SJCRH30 (cell line): Measurements from ENCODE around the gene PPP2R3C. TPM values are rescaled to one million over a fixed set of nuclear protein-coding genes. Genes with fewer than 3 reads are reported as not detected.

ENCODE experiments used
- DNase-seq, 2 experiments: peaks; one replicate each; pipeline ENCODE4 v3.0.0-alpha.2; 2015 to 2020
- H3K27ac ChIP-seq: fragments of 250-450 bp; sonication (Bioruptor Pico); 2 replicates; pipeline ENCODE4 v1.5.1; 2020; ENCODE audit warnings: mild to moderate bottlenecking, moderate library complexity
- H3K27me3 ChIP-seq: fragments of 250-450 bp; sonication (Bioruptor Pico); 2 replicates; pipeline ENCODE4 v1.5.1; 2020; ENCODE audit warnings: mild to moderate bottlenecking, moderate library complexity
- H3K36me3 ChIP-seq: fragments of 250-450 bp; sonication (Bioruptor Pico); 2 replicates; pipeline ENCODE4 v1.5.1; 2020; ENCODE audit warnings: mild to moderate bottlenecking, moderate library complexity
- H3K4me1 ChIP-seq: fragments of 250-450 bp; sonication (Bioruptor Pico); 2 replicates; pipeline ENCODE4 v1.5.1; 2020; ENCODE audit warnings: mild to moderate bottlenecking, moderate library complexity
- H3K4me3 ChIP-seq: fragments of 250-450 bp; sonication (Bioruptor Pico); 2 replicates; pipeline ENCODE4 v1.5.1; 2020; ENCODE audit warnings: mild to moderate bottlenecking, moderate library complexity
- H3K9me3 ChIP-seq: fragments of 250-450 bp; sonication (Bioruptor Pico); replicated peaks from 2 replicates; pipeline ENCODE4 v1.5.1; 2020; ENCODE audit warnings: mild to moderate bottlenecking, moderate library complexity
- total RNA-seq: library from RNA; depleted of rRNA; stranded (reverse); fragments of >200 nt; shearing (Covaris generic); gene quantifications from 2 replicates; pipeline ENCODE4 v1.2.3, GENCODE V29; 2014

PPP2R3C gene
- total RNA-seq, 1 experiment from 2014 or later, result 43.6 TPM

GRCh38 chr14:35146711-35147149, 24.9 kb upstream of the PPP2R3C start:
- Histone ChIP-seq H3K36me3 (peaks cover 8% of the 10 kb centered on the region; the same call in 1 of the 2 replicates), H3K27me3 (no peaks in the 10 kb centered on the region), H3K27ac (no peak overlapping the region), H3K4me1 (no peaks in the 10 kb centered on the region), H3K9me3 (no peaks in the 10 kb centered on the region), H3K4me3 (no peak overlapping the region)
- DNase-seq, result no peak

DNA sequence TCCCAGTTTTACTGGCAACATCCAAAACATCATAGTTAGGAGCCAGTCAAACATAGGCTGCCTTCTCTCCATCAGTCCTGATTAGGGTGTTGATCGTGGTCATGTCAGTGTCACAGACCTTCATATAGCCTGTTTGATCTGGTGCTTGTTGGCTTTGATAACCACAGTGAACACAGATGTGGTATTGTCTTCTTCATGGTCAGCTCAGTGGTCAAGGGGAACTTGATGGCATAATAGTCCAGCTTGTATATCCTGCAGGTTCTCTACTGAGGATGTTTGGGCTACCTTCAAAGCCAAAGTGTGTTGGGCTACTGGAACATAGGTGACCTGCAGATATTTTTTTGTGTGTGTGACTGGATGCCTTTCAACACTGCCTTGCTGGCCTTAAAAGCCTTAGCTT, 22.2 kb upstream of the PPP2R3C start:
- Histone ChIP-seq H3K4me1 (no peaks in the 10 kb centered on the region), H3K27me3 (no peaks in the 10 kb centered on the region), H3K36me3 (no peaks in the 10 kb centered on the region; the same call in 1 of the 2 replicates), H3K9me3 (no peaks in the 10 kb centered on the region), H3K27ac (no peak overlapping the region), H3K4me3 (no peak overlapping the region)
- no peak for DNase-seq

GRCh38 chr14:35140718-35141581, 19.2 kb upstream of the PPP2R3C start:
- H3K4me3 ChIP-seq, result no peak overlapping the region
- H3K4me1 ChIP-seq, result no peaks in the 10 kb centered on the region
- DNase-seq, result peak in 1 of 2 experiments; percentile 47
- H3K27me3 ChIP-seq, result no peaks in the 10 kb centered on the region
- H3K27ac ChIP-seq, result no peak overlapping the region
- H3K36me3 ChIP-seq, result no peaks in the 10 kb centered on the region; the same call in 1 of the 2 replicates
- H3K9me3 ChIP-seq, result no peaks in the 10 kb centered on the region

DNA sequence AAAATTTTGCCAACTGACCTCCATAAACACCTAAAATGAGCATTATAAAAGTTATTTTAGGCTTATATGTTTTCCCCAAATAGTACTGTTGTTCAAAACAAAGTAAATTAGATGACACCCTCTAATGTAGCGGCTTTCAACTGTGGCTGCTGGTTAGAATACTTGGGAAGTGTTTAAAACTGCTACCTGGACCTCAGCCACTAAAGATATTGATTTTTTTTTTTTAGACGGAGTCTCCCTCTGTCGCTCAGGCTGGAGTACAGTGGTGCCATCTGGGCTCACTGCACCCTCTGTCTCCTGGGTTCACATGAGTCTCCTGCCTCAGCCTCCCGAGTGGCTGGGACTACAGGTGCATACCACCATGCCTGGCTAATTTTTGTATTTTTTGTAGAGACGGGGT, 16.8 kb upstream of the PPP2R3C start:
- no peak for DNase-seq
- H3K36me3 ChIP-seq, result peaks cover 5% of the 10 kb centered on the region
- no peak overlapping the region for H3K4me3 ChIP-seq
- no peaks in the 10 kb centered on the region for H3K4me1 ChIP-seq
- H3K27me3 ChIP-seq, result no peaks in the 10 kb centered on the region
- H3K27ac ChIP-seq, result no peak overlapping the region
- no peaks in the 10 kb centered on the region for H3K9me3 ChIP-seq

DNA sequence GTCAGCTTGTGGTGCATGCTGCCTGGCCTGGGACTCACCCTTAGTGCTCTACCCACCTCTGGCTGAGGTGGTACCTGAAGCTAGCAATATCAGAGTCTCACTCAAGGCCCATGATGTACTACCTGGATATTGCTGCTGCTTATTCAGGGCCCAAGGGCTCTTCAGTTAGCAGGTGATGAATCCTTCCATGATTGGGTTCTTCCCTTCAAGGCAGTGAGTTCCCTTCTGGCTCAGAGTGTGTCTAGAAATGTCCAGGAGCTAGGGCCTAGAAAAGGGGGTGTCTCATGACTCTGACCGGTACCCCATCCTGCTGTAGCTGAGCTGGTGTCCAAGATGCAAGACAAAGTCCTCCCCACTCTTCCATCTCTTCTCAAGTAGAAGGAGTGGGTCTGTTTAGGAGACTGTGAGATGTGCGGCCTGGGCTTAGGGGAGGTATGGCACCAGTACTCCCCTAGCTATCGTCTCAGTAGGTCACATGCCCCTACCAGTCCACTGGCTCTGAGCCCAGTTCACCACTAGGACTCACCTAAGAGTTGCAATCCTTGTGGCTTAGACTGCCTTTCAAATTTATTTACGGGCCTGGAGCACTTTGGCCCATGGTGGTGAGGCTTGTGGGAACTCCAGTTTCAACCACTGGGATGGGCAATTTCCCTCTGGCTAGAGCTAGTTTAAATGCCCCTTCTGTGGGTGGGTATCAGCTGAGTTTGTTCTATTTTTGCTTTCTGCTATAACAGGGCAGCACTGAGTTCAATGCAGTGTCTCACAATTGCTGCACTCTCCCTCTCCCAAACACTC, 12.7 kb upstream of the PPP2R3C start:
- Histone ChIP-seq H3K36me3 (peaks cover 31% of the 10 kb centered on the region), H3K9me3 (no peaks in the 10 kb centered on the region), H3K27me3 (no peaks in the 10 kb centered on the region), H3K4me1 (no peaks in the 10 kb centered on the region), H3K27ac (no peak overlapping the region), H3K4me3 (no peak overlapping the region)
- no peak for DNase-seq

DNA sequence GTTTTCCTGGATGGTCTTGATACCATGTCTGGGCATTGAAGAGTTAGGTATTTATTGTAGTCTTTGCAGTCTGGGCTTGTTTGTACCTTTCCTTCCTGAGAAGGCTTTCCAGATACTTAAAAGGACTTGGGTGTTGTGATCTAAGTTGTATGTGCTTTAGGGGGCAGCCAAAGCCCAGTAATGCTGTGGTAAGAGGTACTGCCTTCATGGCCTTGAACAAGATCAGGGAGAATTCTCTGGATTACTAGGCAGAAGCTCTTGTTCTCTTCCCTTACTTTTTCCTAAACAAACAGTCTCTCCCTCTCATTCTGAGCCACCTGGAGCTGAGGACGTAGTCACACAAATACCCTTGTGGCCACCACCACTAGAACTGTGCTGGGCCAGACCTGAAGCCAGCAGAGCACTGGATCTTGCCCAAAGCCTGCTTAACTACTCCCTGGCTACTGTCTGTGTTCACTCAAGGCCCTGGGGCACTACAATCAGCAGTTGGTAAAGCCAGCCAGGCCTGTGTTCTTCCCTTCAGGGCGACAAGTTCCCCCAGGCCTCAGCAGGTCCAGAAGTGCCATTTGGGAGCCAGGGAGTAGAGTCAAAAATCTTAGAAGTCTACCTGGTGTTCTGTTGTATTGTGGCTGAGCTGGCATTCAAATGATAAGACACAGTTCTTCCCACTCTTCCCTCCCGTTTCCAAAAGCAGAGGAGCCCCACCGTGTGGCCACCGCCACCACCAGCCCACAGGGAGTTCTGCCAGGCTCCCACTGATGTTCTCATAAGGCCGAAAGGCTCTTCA, 11.9 kb upstream of the PPP2R3C start:
- Histone ChIP-seq H3K27me3 (no peaks in the 10 kb centered on the region), H3K4me3 (no peak overlapping the region), H3K27ac (no peak overlapping the region), H3K9me3 (no peaks in the 10 kb centered on the region), H3K36me3 (peaks cover 31% of the 10 kb centered on the region), H3K4me1 (no peaks in the 10 kb centered on the region)
- DNase-seq, result no peak

GRCh38 chr14:35124127-35124526, 2.3 kb upstream of the PPP2R3C start:
- no peak for DNase-seq
- no peaks in the 10 kb centered on the region for H3K9me3 ChIP-seq
- no peak overlapping the region for H3K4me3 ChIP-seq
- H3K36me3 ChIP-seq, result peaks cover 11% of the 10 kb centered on the region; the same call in 1 of the 2 replicates
- no peaks in the 10 kb centered on the region for H3K27me3 ChIP-seq
- no peak overlapping the region for H3K27ac ChIP-seq
- H3K4me1 ChIP-seq, result peaks cover 6% of the 10 kb centered on the region; the same call in 1 of the 2 replicates

GRCh38 chr14:35123388-35123703, 1.6 kb upstream of the PPP2R3C start:
- DNase-seq, result no peak
- no peaks in the 10 kb centered on the region for H3K27me3 ChIP-seq
- peaks cover 7% of the 10 kb centered on the region; the same call in 1 of the 2 replicates for H3K36me3 ChIP-seq
- no peaks in the 10 kb centered on the region for H3K9me3 ChIP-seq
- H3K4me1 ChIP-seq, result peaks cover 6% of the 10 kb centered on the region; the same call in 1 of the 2 replicates
- H3K27ac ChIP-seq, result peak overlapping the region; percentile 100
- peak overlapping the region; percentile 89 for H3K4me3 ChIP-seq

- peaks cover 7% of the 10 kb centered on the region; the same call in 1 of the 2 replicates for H3K36me3 ChIP-seq
- peak overlapping the region; percentile 89 for H3K4me3 ChIP-seq
- H3K4me1 ChIP-seq, result peaks cover 6% of the 10 kb centered on the region; the same call in 1 of the 2 replicates
- no peaks in the 10 kb centered on the region for H3K27me3 ChIP-seq
- no peaks in the 10 kb centered on the region for H3K9me3 ChIP-seq
- H3K27ac ChIP-seq, result peak overlapping the region; percentile 100
- peak in 1 of 2 experiments; percentile 27 for DNase-seq
These were observed 1.1 kb upstream of the PPP2R3C start for GRCh38 chr14:35122696-35123387.

DNA sequence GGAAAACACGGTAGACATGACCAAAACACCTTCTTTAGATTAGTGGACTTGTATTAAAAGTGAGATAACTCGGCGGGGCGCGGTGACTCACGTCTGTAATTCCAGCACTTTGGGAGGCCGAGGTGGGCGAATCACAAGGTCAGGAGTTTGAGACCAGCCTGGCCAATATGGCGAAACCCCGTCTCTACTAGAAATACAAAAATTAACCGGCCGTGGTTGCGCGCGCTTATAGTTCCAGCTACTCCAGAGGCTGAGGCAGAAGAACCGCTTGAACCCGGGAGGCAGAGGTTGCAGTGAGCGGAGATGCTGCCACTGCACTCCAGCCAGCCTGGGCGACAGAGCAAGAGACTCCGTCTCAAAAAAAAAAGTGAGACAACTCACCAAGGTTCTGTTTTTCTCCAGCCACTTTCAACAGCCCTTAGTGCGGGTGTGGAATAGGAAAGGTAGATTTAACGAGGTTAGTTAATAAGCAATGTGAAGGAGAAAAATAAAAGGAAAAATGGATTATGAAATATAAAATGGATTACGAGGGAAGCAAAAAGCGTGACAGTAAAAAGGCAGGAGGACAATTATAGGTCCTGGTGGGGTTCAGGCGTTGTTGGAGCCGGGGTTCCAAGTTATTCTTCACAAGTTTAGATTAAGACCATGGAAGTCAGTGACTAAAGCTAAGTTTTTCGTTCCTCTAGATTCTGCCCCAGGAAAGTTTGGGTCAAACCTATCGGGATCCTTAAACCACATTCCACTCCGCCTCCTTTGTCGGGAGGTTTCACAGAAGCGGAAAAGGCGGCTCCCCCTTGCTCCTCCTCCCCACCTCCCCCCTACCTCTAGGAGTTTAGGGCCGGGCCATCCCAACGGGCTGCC, 534 bp downstream of the PPP2R3C start:
- peak overlapping the region; percentile 89 for H3K4me3 ChIP-seq
- H3K27me3 ChIP-seq, result no peaks in the 10 kb centered on the region
- peaks cover 12% of the 10 kb centered on the region; the same call in 1 of the 2 replicates for H3K36me3 ChIP-seq
- peaks cover 6% of the 10 kb centered on the region; the same call in 1 of the 2 replicates for H3K4me1 ChIP-seq
- peak in 1 of 2 experiments; percentile 6 for DNase-seq
- peak overlapping the region; percentile 100 for H3K27ac ChIP-seq
- H3K9me3 ChIP-seq, result no peaks in the 10 kb centered on the region

GRCh38 chr14:35117112-35117511, 4.7 kb downstream of the PPP2R3C start:
- no peak overlapping the region for H3K27ac ChIP-seq
- H3K36me3 ChIP-seq, result peaks cover 45% of the 10 kb centered on the region
- no peaks in the 10 kb centered on the region for H3K4me1 ChIP-seq
- no peak for DNase-seq
- H3K4me3 ChIP-seq, result no peak overlapping the region
- H3K9me3 ChIP-seq, result no peaks in the 10 kb centered on the region
- no peaks in the 10 kb centered on the region for H3K27me3 ChIP-seq

DNA sequence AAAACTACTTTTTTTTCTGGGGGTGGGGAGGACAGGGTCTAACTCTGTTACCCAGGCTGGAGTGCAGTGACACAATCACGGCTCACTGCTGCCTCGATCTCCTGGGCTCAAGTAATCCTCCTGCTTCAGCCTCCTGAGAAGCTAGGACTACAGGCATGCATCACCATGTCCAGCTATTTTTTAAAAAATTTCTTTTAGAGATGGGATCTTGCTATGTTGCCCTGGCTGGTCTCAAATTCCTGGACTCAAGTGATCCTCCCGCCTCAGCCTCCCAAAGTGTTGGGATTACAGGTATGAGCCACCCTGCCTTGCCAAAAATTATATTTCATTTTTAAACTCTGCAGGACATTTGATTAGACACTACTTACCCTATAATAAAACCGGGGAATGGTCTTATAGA, 5.5 kb downstream of the PPP2R3C start:
- no peaks in the 10 kb centered on the region for H3K4me1 ChIP-seq
- H3K9me3 ChIP-seq, result no peaks in the 10 kb centered on the region
- no peaks in the 10 kb centered on the region for H3K27me3 ChIP-seq
- DNase-seq, result no peak
- no peak overlapping the region for H3K27ac ChIP-seq
- peaks cover 54% of the 10 kb centered on the region for H3K36me3 ChIP-seq
- H3K4me3 ChIP-seq, result no peak overlapping the region

GRCh38 chr14:35114036-35114435, 7.8 kb downstream of the PPP2R3C start:
- Histone ChIP-seq H3K4me1 (no peaks in the 10 kb centered on the region), H3K9me3 (no peaks in the 10 kb centered on the region), H3K27ac (no peak overlapping the region), H3K4me3 (no peak overlapping the region), H3K27me3 (no peaks in the 10 kb centered on the region), H3K36me3 (peaks cover 65% of the 10 kb centered on the region)
- DNase-seq, result no peak
